ENCODE results near the gene ZNF366.

Gene ZNF366

GRCh38 chr5:72508241-72509170, 1.3 kb upstream of the ZNF366 start:
- H3K9me3 ChIP-seq = no peaks in the 10 kb centered on the region
- H3K36me3 ChIP-seq = no peaks in the 10 kb centered on the region
- no peak overlapping the region for H3K4me3 ChIP-seq (ENCODE audit: low read depth, low read length)
- H3K4me1 ChIP-seq = no peaks in the 10 kb centered on the region
- H3K27me3 ChIP-seq = no peaks in the 10 kb centered on the region
- DNase-seq = no peak
- TF ChIP-seq, protein P1, sequence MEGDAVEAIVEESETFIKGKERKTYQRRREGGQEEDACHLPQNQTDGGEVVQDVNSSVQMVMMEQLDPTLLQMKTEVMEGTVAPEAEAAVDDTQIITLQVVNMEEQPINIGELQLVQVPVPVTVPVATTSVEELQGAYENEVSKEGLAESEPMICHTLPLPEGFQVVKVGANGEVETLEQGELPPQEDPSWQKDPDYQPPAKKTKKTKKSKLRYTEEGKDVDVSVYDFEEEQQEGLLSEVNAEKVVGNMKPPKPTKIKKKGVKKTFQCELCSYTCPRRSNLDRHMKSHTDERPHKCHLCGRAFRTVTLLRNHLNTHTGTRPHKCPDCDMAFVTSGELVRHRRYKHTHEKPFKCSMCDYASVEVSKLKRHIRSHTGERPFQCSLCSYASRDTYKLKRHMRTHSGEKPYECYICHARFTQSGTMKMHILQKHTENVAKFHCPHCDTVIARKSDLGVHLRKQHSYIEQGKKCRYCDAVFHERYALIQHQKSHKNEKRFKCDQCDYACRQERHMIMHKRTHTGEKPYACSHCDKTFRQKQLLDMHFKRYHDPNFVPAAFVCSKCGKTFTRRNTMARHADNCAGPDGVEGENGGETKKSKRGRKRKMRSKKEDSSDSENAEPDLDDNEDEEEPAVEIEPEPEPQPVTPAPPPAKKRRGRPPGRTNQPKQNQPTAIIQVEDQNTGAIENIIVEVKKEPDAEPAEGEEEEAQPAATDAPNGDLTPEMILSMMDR (IDR thresholded peaks at IDR 0.05; ENCODE audit: low read depth, low read length) = no peak

DNA sequence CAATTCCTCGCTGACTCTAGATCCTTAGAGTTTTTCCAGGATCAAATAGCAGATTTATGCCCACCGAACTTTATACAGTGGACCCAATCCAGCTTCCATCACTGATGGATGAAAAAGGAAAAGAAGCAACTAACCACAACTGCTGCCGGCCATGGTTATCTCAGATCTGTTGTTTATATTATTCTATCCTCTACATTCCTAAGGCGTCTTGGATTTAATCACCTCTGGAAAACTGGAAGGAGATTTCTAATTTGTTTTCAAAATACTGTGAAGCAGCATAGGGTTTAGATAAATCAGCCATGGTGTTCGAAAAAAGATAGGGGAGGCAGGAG, 663 bp upstream of the ZNF366 start:
- Histone ChIP-seq H3K27me3 (no peaks in the 10 kb centered on the region), H3K36me3 (no peaks in the 10 kb centered on the region), H3K4me3 (ENCODE audit: low read depth, low read length) (no peak overlapping the region), H3K9me3 (no peaks in the 10 kb centered on the region), H3K4me1 (no peaks in the 10 kb centered on the region)
- TF ChIP-seq, protein P1 (IDR thresholded peaks at IDR 0.05; ENCODE audit: low read depth, low read length) = no peak
- no peak for DNase-seq

DNA sequence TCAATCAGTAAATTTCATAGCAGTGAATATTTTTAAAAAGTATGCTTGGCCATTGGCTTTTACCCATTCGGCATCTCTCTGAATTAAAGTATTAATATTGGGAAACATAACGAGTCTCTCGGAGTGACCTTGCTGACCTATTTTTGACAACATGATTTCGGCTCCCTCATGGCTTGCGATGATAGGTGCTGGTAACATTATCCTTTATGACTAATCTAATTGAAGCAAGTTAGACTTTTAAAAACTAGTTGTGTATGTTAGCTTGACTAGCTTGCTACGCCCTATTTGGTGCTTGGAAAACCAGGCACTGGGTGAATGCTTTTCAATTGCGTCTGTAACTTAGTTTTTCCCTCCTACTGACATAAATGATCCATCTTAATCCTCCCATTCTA, 1.1 kb downstream of the ZNF366 start:
- H3K9me3 ChIP-seq = no peaks in the 10 kb centered on the region
- H3K4me1 ChIP-seq = no peaks in the 10 kb centered on the region

GRCh38 chr5:72505539-72506157, 1.6 kb downstream of the ZNF366 start:
- TF ChIP-seq, protein P1 (IDR thresholded peaks at IDR 0.05; ENCODE audit: low read depth, low read length) = no peak
- H3K4me3 ChIP-seq (ENCODE audit: low read depth, low read length) = no peak overlapping the region
- no peak for DNase-seq
- H3K36me3 ChIP-seq = no peaks in the 10 kb centered on the region
- H3K27me3 ChIP-seq = no peaks in the 10 kb centered on the region
- no peaks in the 10 kb centered on the region for H3K4me1 ChIP-seq
- H3K9me3 ChIP-seq = no peaks in the 10 kb centered on the region

More for the DNA sequence above, 1.1 kb downstream of the ZNF366 start:
- H3K27me3 ChIP-seq = no peaks in the 10 kb centered on the region
- H3K4me3 ChIP-seq (ENCODE audit: low read depth, low read length) = no peak overlapping the region
- no peaks in the 10 kb centered on the region for H3K36me3 ChIP-seq
- TF ChIP-seq, protein P1 (IDR thresholded peaks at IDR 0.05; ENCODE audit: low read depth, low read length) = no peak
- no peak for DNase-seq

- TF ChIP-seq, protein P1 (IDR thresholded peaks at IDR 0.05; ENCODE audit: low read depth, low read length) = no peak
- Histone ChIP-seq H3K4me1 (no peaks in the 10 kb centered on the region), H3K36me3 (no peaks in the 10 kb centered on the region), H3K27me3 (no peaks in the 10 kb centered on the region), H3K9me3 (no peaks in the 10 kb centered on the region), H3K4me3 (ENCODE audit: low read depth, low read length) (no peak overlapping the region)
- DNase-seq = no peak
These were observed 2.2 kb downstream of the ZNF366 start for GRCh38 chr5:72505016-72505415.

All from BE2C (cell line).